GM12878 (cell line): ENCODE data around the gene FADS1. TPM values are rescaled to one million over a fixed set of nuclear protein-coding genes. Genes with fewer than 3 reads are reported as not detected.

Experiments
- ATAC-seq: fragments of 200-7000 bp; cut with Tn5 transposase; 3 replicates; pipeline ENCODE4 v1.9.1; 2020; ENCODE audit warnings: mild to moderate bottlenecking, moderate library complexity
- BruUV-seq: library from RNA; stranded (reverse); fragments of 400-500 nt; replicated peaks from 2 replicates; lab custom pipeline; 2021; lab: Mats Ljungman, UMichigan
- CTCF ChIA-PET: fragments of 300-600 bp; sonication (Branson Sonifier 250); formaldehyde crosslinking; extraction: SDS; loops from one replicate; lab custom pipeline; 2021; ENCODE audit warnings: inconsistent platforms; lab: Yijun Ruan, JAX
- POLR2A ChIA-PET: fragments of 350-600 bp; formaldehyde crosslinking; extraction: SDS; loops from one replicate; lab custom pipeline; 2021; ENCODE audit warnings: inconsistent platforms; lab: Charles Lee
- RAD21 ChIA-PET: fragments of 300-600 bp; sonication (Branson Sonifier 250); formaldehyde crosslinking; loops from one replicate; lab custom pipeline; 2023; ENCODE audit warnings: antibody characterized with exemption; ENCODE audit not compliant: unreplicated experiment; lab: Charles Lee
- SMC1A ChIA-PET: fragments of 300-600 bp; sonication (Branson Sonifier 250); formaldehyde crosslinking; loops from one replicate; lab custom pipeline; 2023; ENCODE audit not compliant: unreplicated experiment, uncharacterized antibody; lab: Charles Lee
- DNase-seq: peaks from one replicate; pipeline ENCODE4 v3.0.0-alpha.2; 2011; ENCODE audit warnings: low read depth, low spot score
- FAIRE-seq: peaks from 3 replicates; lab custom pipeline; 2011; peaks lifted over from hg19 to GRCh38; lab: Jason Lieb, UNC
- H2AFZ ChIP-seq: 2 replicates; pipeline ENCODE4 v1.6.0; 2011; ENCODE audit warnings: low read depth, low read length, control low read depth; ENCODE audit not compliant: control insufficient read depth
- H3K27ac ChIP-seq: 2 replicates; pipeline ENCODE4 v1.5.1; 2011; ENCODE audit warnings: control low read depth; ENCODE audit not compliant: control insufficient read depth, insufficient read depth
- H3K27me3 ChIP-seq, 2 experiments: replicated peaks in 1 of 2; 2 replicates each; pipeline versions ENCODE4 v1.6.0 to v1.6.1; 2011; ENCODE audit warnings: low read length in 1 of 2; ENCODE audit not compliant: control insufficient read depth in 2 of 2, insufficient read depth in 2 of 2
- H3K36me3 ChIP-seq, 2 experiments: 2 replicates each; pipeline ENCODE4 v1.5.1; 2011; ENCODE audit warnings: low read length in 1 of 2; ENCODE audit not compliant: control insufficient read depth in 2 of 2, insufficient read depth in 2 of 2
- H3K4me1 ChIP-seq: 2 replicates; pipeline ENCODE4 v1.6.1; 2011; ENCODE audit warnings: mild to moderate bottlenecking, low read length, moderate library complexity, mixed read lengths; ENCODE audit not compliant: control insufficient read depth, insufficient read depth
- H3K4me2 ChIP-seq: 2 replicates; pipeline ENCODE4 v1.6.0; 2011; ENCODE audit warnings: control low read depth; ENCODE audit not compliant: control insufficient read depth, insufficient read depth
- H3K4me3 ChIP-seq: fragments of 200-600 bp; sonication (generic); 2 replicates; pipeline ENCODE4 v1.5.1; 2016
- H3K79me2 ChIP-seq: 2 replicates; pipeline ENCODE4 v1.6.0; 2011; ENCODE audit warnings: low read length; ENCODE audit not compliant: control insufficient read depth, insufficient read depth
- H3K9ac ChIP-seq: 2 replicates; pipeline ENCODE4 v1.8.0; 2011; ENCODE audit warnings: low read length, control low read depth, mixed read lengths; ENCODE audit not compliant: control insufficient read depth, insufficient read depth
- H3K9me3 ChIP-seq: replicated peaks from 3 replicates; pipeline ENCODE4 v1.5.1; 2011; ENCODE audit warnings: mild to moderate bottlenecking, low read length; ENCODE audit not compliant: control insufficient read depth, insufficient read depth
- H4K20me1 ChIP-seq: 2 replicates; pipeline ENCODE4 v1.6.0; 2011; ENCODE audit not compliant: control insufficient read depth, insufficient read depth
- BCL11A ChIP-seq: IDR thresholded peaks from 2 replicates; pipeline ENCODE4 v1.6.1; 2011; ENCODE audit warnings: low read depth, low read length
- BMI1 ChIP-seq: fragments of 450-650 bp; IDR thresholded peaks from 2 replicates; pipeline ENCODE4 v1.6.1; 2016; ENCODE audit warnings: mild to moderate bottlenecking, moderate library complexity, borderline replicate concordance
- CBFB ChIP-seq: IDR thresholded peaks from 2 replicates; pipeline ENCODE4 v1.6.1; 2016; ENCODE audit warnings: antibody characterized with exemption, low read depth
- CHD1 ChIP-seq: IDR thresholded peaks from 2 replicates; pipeline ENCODE4 v1.6.1; 2012; ENCODE audit warnings: low read depth, low read length, improper control_type of control experiment
- IKZF1 ChIP-seq: fragments of 450-650 bp; conservative IDR thresholded peaks from 2 replicates; pipeline ENCODE4 v1.6.1; 2017; ENCODE audit warnings: antibody characterized with exemption, mild to moderate bottlenecking
- MEF2A ChIP-seq: IDR thresholded peaks from 2 replicates; pipeline ENCODE4 v1.6.1; 2011; ENCODE audit warnings: low read depth, mild to moderate bottlenecking, low read length, moderate library complexity; ENCODE audit not compliant: insufficient read depth
- MYC ChIP-seq: IDR thresholded peaks from 2 replicates; pipeline ENCODE4 v1.6.1; 2011; ENCODE audit warnings: mild to moderate bottlenecking, low read length, moderate library complexity, inconsistent platforms; ENCODE audit not compliant: insufficient read depth, insufficient replicate concordance, insufficient read length, severe bottlenecking
- PAX5 ChIP-seq: IDR thresholded peaks from 2 replicates; pipeline ENCODE4 v1.6.1; 2011; ENCODE audit warnings: low read depth, low read length, borderline replicate concordance
- RAD51 ChIP-seq: fragments of 450-650 bp; IDR thresholded peaks from 2 replicates; pipeline ENCODE4 v1.6.1; 2016; ENCODE audit warnings: moderate library complexity, mild to moderate bottlenecking, inconsistent platforms
- REST ChIP-seq: IDR thresholded peaks from 2 replicates; pipeline ENCODE4 v1.6.1; 2012; ENCODE audit warnings: mild to moderate bottlenecking, low read depth, low read length
- RFX5 ChIP-seq: IDR thresholded peaks from 2 replicates; pipeline ENCODE4 v1.6.1; 2011; ENCODE audit warnings: low read depth, low read length, improper control_type of control experiment
- ZNF217 ChIP-seq: fragments of 450-650 bp; IDR thresholded peaks from 2 replicates; pipeline ENCODE4 v1.6.1; 2017; ENCODE audit warnings: antibody characterized with exemption, mild to moderate bottlenecking
- WGBS: methylation state at CpG from one replicate; pipeline ENCODE4 v1.1.6; 2016; ENCODE audit warnings: low lambda C conversion rate; ENCODE audit not compliant: insufficient replicate concordance, insufficient coverage; ENCODE audit errors: missing lambda C conversion rate; 5-methylcytosine and 5-hydroxymethylcytosine counted together
- in situ Hi-C: fragments of 300-500 bp; cut with MboI; formaldehyde crosslinking; loops from 9 replicates; pipeline ENCODE4 v1.14.3; 2018; ENCODE audit warnings: mixed read lengths
- intact Hi-C: fragments of 100-400 bp; cut with micrococcal nuclease; formaldehyde crosslinking; loops from one replicate; pipeline ENCODE4 v1.14.2; 2022; ENCODE audit not compliant: unreplicated experiment
- polyA plus RNA-seq, 11 experiments: library from polyadenylated mRNA; depleted of rRNA in 4 of 11; unstranded in 6 of 11; stranded (reverse) in 5 of 11; fragments of >200 nt; fragmentation: Nextera tagmentation in 4 of 11; fragmentation: Illumina TruSeq in 1 of 11; extraction: Ambion mirVana in 4 of 11; extraction: Trizol in 1 of 11; gene quantifications; 1 replicate in 1 of 11; 2 replicates in 10 of 11; pipeline versions ENCODE4 v1.2.1 to v1.2.3, GENCODE V29; 2011 to 2016; ENCODE audit warnings: inconsistent platforms in 2 of 11, missing spikeins in 2 of 11, low read depth in 1 of 11
- total RNA-seq, 4 experiments: library from RNA; depleted of rRNA in 3 of 4; stranded (reverse); fragments of >200 nt in 3 of 4; fragmentation: Illumina TruSeq in 1 of 4; extraction: Trizol in 1 of 4; gene quantifications; 2 replicates each; pipeline versions ENCODE4 v1.2.1 to v1.2.3, GENCODE V29; 2013 to 2021
- TF ChIP-seq, protein P1 (sequence below): fragments of 450-650 bp; IDR thresholded peaks from 2 replicates; pipeline ENCODE4 v1.6.1; 2014; ENCODE audit warnings: mild to moderate bottlenecking
- TF ChIP-seq, protein P2 (sequence below): fragments of 450-650 bp; IDR thresholded peaks from 2 replicates; pipeline ENCODE4 v1.6.1; 2016; ENCODE audit warnings: mild to moderate bottlenecking, moderate library complexity, borderline replicate concordance

FADS1 gene
- total and polyA plus RNA-seq, 10 of the 15 experiments (the other 5 are each of a cell fraction or from before 2014, with no cell fraction given) = 8.8 to 73.9 (median 39.0) TPM

DNA sequence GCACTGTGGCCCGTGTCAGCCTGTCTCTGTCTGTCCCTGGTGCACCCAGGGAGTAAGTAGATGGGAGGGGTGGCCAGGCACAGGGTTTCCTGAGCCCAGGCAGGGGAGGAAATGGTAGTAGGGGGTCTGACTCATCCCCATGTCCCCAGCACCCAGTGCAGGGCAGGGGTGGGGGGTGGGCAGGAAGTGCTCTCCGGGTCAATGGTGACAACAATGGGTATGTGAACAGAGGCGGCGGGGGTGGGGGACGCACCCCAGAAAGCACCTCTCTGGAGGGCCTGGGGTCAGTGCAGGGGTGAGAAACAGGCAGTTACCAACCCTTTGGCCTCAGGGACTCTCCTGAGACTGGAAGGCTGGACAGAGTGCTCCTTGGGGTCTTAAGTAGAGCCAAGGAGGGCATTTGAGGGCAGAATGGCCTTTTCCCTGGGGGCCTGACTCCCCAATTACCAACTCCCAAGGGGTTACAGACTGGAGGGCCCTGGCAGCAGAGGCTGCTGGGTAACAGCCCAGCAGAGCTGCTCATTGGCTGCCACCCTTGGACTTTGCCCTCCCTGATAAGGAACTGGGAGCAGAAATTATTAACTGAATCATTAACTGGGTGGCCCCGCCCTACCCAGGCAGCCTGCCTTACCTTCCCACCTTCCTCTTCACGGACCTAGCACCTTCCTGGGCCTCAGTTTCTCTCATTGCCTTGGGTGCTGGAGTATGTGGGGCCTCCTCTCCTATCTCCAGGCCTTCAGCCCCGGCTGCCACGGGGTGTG is 60.2 kb downstream of the FADS1 start:
- POLR2A ChIA-PET = interaction anchor here (0.5 to 8.0 kb wide), 9 partner anchors 28 to 788 kb away, joined by 3 to 60 read pairs (median 4); partner anchors contain the start of genes FADS2, FEN1, FTH1 and TMEM258
- no TSS peak for BruUV-seq
- WGBS = 22% methylated on average over 9 of the region's 9 CpGs
- Histone ChIP-seq H3K9ac (no peak overlapping the region), H3K79me2 (no peaks in the 10 kb centered on the region), H3K27ac (no peak overlapping the region), H3K27me3 (no peaks in the 10 kb centered on the region; a peak in 1 of 4 replicates), H3K9me3 (no peaks in the 10 kb centered on the region), H4K20me1 (no peaks in the 10 kb centered on the region), H3K4me1 (peaks cover 8% of the 10 kb centered on the region), H3K36me3 (no peaks in the 10 kb centered on the region), H3K4me2 (peak overlapping the region; percentile 25; the same call in 1 of the 2 replicates), H2AFZ (peak overlapping the region; percentile 54), H3K4me3 (no peak overlapping the region)
- DNase-seq = peak; percentile 73
- SMC1A ChIA-PET = interaction anchor here (0.7 to 1.5 kb wide), 5 partner anchors 37 to 78 kb away, joined by 3 to 4 read pairs (median 3); partner anchors contain the start of gene FEN1
- ATAC-seq = peak; percentile 85
- RAD21 ChIA-PET = interaction anchor here (0.9 to 2.0 kb wide), 6 partner anchors 23 to 141 kb away, joined by 3 to 7 read pairs (median 4); partner anchors contain the start of genes FADS2 and FEN1
- in situ Hi-C loops = no loop called here
- FAIRE-seq = no peak
- intact Hi-C loops = no loop called here
- CTCF ChIA-PET = interaction anchor here (0.5 to 4.8 kb wide), 8 partner anchors 9 to 457 kb away, joined by 3 to 35 read pairs (median 4); no protein-coding TSS in a partner anchor
- TF ChIP-seq CHD1 (no peak), ZNF217 (0 out of 2 replicates have a peak, but pooled peaks have one; percentile 34), CBFB (no peak), RAD51 (no peak), MYC (no peak), IKZF1 (peak; percentile 97), BMI1 (peak; percentile 48; the same call in 1 of the 2 replicates), PAX5 (peak; percentile 40; the same call in 1 of the 2 replicates), REST (no peak), RFX5 (peak; percentile 73), MEF2A (no peak), BCL11A (no peak; the same call in 1 of the 2 replicates)
- TF ChIP-seq, protein P1, sequence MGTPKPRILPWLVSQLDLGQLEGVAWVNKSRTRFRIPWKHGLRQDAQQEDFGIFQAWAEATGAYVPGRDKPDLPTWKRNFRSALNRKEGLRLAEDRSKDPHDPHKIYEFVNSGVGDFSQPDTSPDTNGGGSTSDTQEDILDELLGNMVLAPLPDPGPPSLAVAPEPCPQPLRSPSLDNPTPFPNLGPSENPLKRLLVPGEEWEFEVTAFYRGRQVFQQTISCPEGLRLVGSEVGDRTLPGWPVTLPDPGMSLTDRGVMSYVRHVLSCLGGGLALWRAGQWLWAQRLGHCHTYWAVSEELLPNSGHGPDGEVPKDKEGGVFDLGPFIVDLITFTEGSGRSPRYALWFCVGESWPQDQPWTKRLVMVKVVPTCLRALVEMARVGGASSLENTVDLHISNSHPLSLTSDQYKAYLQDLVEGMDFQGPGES = no peak
- TF ChIP-seq, protein P2, sequence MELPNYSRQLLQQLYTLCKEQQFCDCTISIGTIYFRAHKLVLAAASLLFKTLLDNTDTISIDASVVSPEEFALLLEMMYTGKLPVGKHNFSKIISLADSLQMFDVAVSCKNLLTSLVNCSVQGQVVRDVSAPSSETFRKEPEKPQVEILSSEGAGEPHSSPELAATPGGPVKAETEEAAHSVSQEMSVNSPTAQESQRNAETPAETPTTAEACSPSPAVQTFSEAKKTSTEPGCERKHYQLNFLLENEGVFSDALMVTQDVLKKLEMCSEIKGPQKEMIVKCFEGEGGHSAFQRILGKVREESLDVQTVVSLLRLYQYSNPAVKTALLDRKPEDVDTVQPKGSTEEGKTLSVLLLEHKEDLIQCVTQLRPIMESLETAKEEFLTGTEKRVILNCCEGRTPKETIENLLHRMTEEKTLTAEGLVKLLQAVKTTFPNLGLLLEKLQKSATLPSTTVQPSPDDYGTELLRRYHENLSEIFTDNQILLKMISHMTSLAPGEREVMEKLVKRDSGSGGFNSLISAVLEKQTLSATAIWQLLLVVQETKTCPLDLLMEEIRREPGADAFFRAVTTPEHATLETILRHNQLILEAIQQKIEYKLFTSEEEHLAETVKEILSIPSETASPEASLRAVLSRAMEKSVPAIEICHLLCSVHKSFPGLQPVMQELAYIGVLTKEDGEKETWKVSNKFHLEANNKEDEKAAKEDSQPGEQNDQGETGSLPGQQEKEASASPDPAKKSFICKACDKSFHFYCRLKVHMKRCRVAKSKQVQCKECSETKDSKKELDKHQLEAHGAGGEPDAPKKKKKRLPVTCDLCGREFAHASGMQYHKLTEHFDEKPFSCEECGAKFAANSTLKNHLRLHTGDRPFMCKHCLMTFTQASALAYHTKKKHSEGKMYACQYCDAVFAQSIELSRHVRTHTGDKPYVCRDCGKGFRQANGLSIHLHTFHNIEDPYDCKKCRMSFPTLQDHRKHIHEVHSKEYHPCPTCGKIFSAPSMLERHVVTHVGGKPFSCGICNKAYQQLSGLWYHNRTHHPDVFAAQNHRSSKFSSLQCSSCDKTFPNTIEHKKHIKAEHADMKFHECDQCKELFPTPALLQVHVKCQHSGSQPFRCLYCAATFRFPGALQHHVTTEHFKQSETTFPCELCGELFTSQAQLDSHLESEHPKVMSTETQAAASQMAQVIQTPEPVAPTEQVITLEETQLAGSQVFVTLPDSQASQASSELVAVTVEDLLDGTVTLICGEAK = no peak
